MM.1S (cell line): ENCODE data around the gene ZFHX3.

Experiments
- CTCF ChIP-seq: fragments of 300-600 bp; sonication (generic); IDR thresholded peaks from 2 replicates; pipeline ENCODE4 v1.5.1; 2016; ENCODE audit warnings: antibody characterized with exemption, low read length, mixed read lengths
- EZH2 ChIP-seq: fragments of 300-600 bp; sonication (generic); optimal IDR thresholded peaks from 2 replicates; pipeline ENCODE3; 2017; ENCODE audit warnings: low read depth, mild to moderate bottlenecking, antibody characterized with exemption, low read length, mixed read lengths
- EZH2phosphoT487 ChIP-seq: fragments of 300-600 bp; sonication (generic); IDR thresholded peaks from 2 replicates; pipeline ENCODE4 v1.6.1; 2018; ENCODE audit warnings: antibody characterized with exemption, low read length

DNA sequence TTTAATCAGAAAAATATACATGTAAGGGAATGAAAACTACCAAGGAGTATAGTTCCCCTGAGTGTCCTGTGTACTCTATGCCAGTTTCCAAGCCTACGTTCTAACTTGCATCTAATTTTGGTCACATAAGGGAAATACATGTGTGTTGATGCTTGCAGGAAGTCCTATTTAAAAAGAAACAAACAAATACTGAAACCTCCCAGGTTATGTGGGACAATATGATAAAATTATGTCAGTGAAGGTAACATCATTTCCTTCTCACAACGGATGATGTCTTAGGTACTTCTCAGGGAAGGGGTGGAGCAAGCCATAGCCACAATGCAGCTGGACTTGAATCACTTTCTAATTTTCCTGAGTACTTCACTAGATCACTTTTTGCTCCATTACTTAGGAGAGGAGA, 115.9 kb downstream of the ZFHX3 start:
- TF ChIP-seq CTCF = no peak
- no peak for TF ChIP-seq EZH2
- TF ChIP-seq EZH2phosphoT487 = no peak
